Esophagus squamous epithelium (tissue), 5 donors: Measurements from ENCODE around the gene LDLRAD3. TPM values are rescaled to one million over a fixed set of nuclear protein-coding genes. Genes with fewer than 3 reads are reported as not detected.
"Not testable (repeated sequence)": the region's sequence is repeated elsewhere in the genome, so short reads cannot be mapped to it uniquely, and the experiment has no call there.

Experiments used
- DNase-seq: peaks from one replicate; lab custom pipeline; 2025; lab: John Stamatoyannopoulos, UW
- H3K27ac ChIP-seq, 4 donors: fragments of 200-600 bp; sonication (generic); one replicate each; pipeline ENCODE4 v1.5.1; 2016 to 2019; ENCODE audit warnings: mild to moderate bottlenecking in 1 of 4
- H3K27me3 ChIP-seq, 4 donors: fragments of 200-600 bp; sonication (generic); 1 replicate in 3 of 4; 2 replicates in 1 of 4; pipeline versions ENCODE4 v1.5.1 to v1.6.0; 2017 to 2021; ENCODE audit warnings: antibody characterized with exemption in 1 of 4
- H3K36me3 ChIP-seq, 3 donors: fragments of 200-600 bp; sonication (generic); one replicate each; pipeline ENCODE4 v1.5.1; 2016 to 2019
- H3K4me1 ChIP-seq, 3 donors: fragments of 200-600 bp; sonication (generic); one replicate each; pipeline ENCODE4 v1.5.1; 2017 to 2019
- H3K4me3 ChIP-seq, 4 donors: fragments of 200-600 bp; sonication (generic); 1 replicate in 3 of 4; 2 replicates in 1 of 4; pipeline ENCODE4 v1.5.1; 2016 to 2019; ENCODE audit warnings: mild to moderate bottlenecking in 2 of 4, moderate library complexity in 1 of 4
- H3K9me3 ChIP-seq, 3 donors: fragments of 200-600 bp; sonication (generic); one replicate each; pipeline ENCODE4 v1.5.1; 2016 to 2019
- CTCF ChIP-seq, 6 experiments: fragments of 450-650 bp in 4 of 6; fragments of 200-600 bp in 2 of 6; sonication (generic) in 2 of 6; IDR thresholded peaks; one replicate each; pipeline ENCODE4 v1.5.1; 2016 to 2019; ENCODE audit warnings: antibody characterized with exemption in 6 of 6, mild to moderate bottlenecking in 4 of 6, moderate library complexity in 4 of 6
- POLR2A ChIP-seq, 4 donors: fragments of 450-650 bp; IDR thresholded peaks; one replicate each; pipeline ENCODE4 v1.6.1; 2017; ENCODE audit warnings: antibody characterized with exemption in 4 of 4, mild to moderate bottlenecking in 4 of 4, moderate library complexity in 3 of 4
- WGBS, 2 donors: methylation state at CpG; one replicate each; pipeline ENCODE4 v1.1.5; 2018; 5-methylcytosine and 5-hydroxymethylcytosine counted together
- intact Hi-C: fragments of 100-400 bp; cut with DNase I; formaldehyde crosslinking; loops from one replicate; pipeline ENCODE4 v1.15.0; 2022
- total RNA-seq, 4 donors: library from RNA; depleted of rRNA; stranded (reverse); fragments of >200 nt; gene quantifications; one replicate each; pipeline ENCODE4 v1.1.0, GENCODE V29; 2016
- donor health status: DM: yes; HTN: yes; CAD: no.

The LDLRAD3 gene
- total RNA-seq, 4 donors from 2014 or later, result 5.0 to 16.8 (median 8.2) TPM

- intact Hi-C loops, result no loop called here
- no peak for DNase-seq
- Histone ChIP-seq H3K4me3 (no peak overlapping the region), H3K36me3 (no peaks in the 10 kb centered on the region), H3K27me3 (no peaks in the 10 kb centered on the region), H3K4me1 (peaks cover 5 to 30% (median 11%) of the 10 kb centered on the region in 3 donors), H3K27ac (no peak overlapping the region), H3K9me3 (no peaks in the 10 kb centered on the region)
- TF ChIP-seq POLR2A (IDR thresholded peaks at IDR 0.05) (no peak), CTCF (IDR thresholded peaks at IDR 0.05) (no peak)
- 70 to 72% methylated on average over 5 to 6 of the region's 6 CpGs for WGBS, 2 donors
Measured at GRCh38 chr11:35911013-35911412, 32.8 kb upstream of the LDLRAD3 start.

DNA sequence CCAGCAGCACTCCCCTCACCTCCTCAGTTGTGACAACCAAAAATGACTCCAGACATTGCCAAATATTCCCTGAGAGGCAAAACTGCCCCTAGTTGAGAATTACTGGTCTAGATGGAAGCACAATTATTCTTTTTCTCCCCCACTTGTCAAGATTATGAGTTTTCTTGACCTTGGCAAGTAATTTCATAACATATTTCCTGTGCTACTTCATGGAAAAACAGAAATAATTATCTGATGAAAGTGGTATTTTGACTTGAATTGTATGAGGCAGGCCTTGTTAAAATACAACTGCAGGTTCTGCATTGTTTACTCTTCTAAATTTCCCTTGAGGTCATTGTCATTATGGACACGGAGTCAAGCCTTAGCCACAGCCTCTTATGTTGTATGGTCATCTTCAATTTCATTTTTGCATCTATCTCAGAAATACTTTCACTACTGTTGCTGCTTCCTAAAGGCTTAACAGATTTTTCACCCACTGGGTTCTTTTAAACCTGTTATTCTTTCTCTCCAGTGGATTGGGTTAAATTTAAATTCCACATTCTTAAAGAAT lies 32.2 kb upstream of the LDLRAD3 start:
- TF ChIP-seq CTCF (IDR thresholded peaks at IDR 0.05), result no peak
- no peak for TF ChIP-seq POLR2A (IDR thresholded peaks at IDR 0.05)
- intact Hi-C loops, result no loop called here
- no peaks in the 10 kb centered on the region for H3K36me3 ChIP-seq

DNA sequence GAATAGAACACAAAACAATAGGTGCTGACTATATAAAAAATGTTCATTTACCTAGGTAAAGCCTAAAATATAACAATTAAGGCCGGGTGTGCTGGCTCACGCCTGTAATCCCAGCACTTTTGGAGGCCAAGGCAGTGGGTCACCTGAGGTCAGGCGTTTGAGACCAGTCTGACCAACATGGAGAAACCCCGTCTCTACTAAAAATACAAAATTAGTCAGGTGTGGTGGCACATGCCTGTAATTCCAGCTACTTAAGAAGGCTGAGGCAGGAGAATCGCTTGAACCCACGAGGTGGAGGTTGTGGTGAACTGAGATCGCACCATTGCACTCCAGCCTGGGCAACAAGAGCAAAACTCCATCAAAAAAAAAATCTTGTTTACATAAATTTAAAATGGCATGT lies 31.4 kb upstream of the LDLRAD3 start:
- H3K27me3 ChIP-seq, H3K27ac ChIP-seq, intact Hi-C loops, DNase-seq, H3K36me3 ChIP-seq, H3K9me3 ChIP-seq, H3K4me3 ChIP-seq: not testable (repeated sequence)
- 86 to 88% methylated on average over 7 of the region's 7 CpGs for WGBS, 2 donors
- H3K4me1 ChIP-seq, result peaks cover 5 to 23% (median 11%) of the 10 kb centered on the region in 3 donors

More for the DNA sequence above, 32.2 kb upstream of the LDLRAD3 start:
- H3K9me3 ChIP-seq, result no peaks in the 10 kb centered on the region
- WGBS, 2 donors, result 30 to 53% methylated on average over 1 of the region's 1 CpG
- peaks cover 5 to 26% (median 11%) of the 10 kb centered on the region in 3 donors for H3K4me1 ChIP-seq
- no peaks in the 10 kb centered on the region for H3K27me3 ChIP-seq
- H3K27ac ChIP-seq, result no peak overlapping the region
- DNase-seq, result no peak
- H3K4me3 ChIP-seq, result no peak overlapping the region

DNA sequence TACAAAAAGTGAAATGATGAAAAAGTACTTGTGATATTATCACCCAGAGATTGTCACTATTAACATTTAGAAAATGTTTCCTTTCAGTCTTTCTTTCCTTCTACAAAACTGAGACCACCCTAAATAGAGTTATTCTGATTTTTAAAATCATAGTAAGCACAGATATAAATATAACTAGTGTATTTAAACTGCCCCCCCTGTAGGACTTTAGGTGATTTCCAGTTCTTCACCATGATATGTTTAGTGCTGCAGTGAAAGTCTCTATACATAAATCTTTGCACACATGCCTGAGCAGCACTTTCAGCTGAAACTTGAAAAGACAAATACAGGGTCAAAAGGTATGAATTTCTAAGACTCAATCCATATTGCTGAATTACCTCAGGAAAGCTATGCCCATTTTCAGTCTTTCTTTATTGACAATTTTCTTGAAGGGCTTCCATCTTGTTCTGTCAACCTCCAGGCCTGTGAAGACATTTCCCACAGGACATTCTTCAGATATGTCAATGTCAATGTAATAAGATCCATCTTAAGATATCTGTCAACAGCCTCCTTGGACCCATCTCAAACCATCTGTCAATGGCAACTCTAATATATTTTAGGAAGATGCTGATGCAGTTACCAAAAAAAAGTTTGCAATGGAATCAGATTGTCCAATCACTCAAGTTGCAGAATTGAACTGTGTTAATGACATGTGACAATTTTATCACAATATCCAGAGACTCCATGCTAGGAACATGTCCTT lies 30.8 kb upstream of the LDLRAD3 start:
- H3K27me3 ChIP-seq, result peaks cover 0 to 6% (median 0%) of the 10 kb centered on the region in 4 donors
- peaks cover 1 to 16% (median 5%) of the 10 kb centered on the region in 3 donors for H3K4me1 ChIP-seq
- H3K9me3 ChIP-seq, result no peaks in the 10 kb centered on the region
- intact Hi-C loops, result no loop called here
- H3K36me3 ChIP-seq, result no peaks in the 10 kb centered on the region
- TF ChIP-seq POLR2A (IDR thresholded peaks at IDR 0.05), result no peak
- no peak for TF ChIP-seq CTCF (IDR thresholded peaks at IDR 0.05)
- H3K27ac ChIP-seq, result no peak overlapping the region
- no peak for DNase-seq
- H3K4me3 ChIP-seq, result no peak overlapping the region

- H3K36me3 ChIP-seq, result no peaks in the 10 kb centered on the region
- H3K4me3 ChIP-seq, result no peak overlapping the region
- TF ChIP-seq CTCF (IDR thresholded peaks at IDR 0.05) (no peak), POLR2A (IDR thresholded peaks at IDR 0.05) (no peak)
- no peak overlapping the region for H3K27ac ChIP-seq
- no peak for DNase-seq
- 66 to 84% methylated on average over 2 to 3 of the region's 3 CpGs for WGBS, 2 donors
- H3K9me3 ChIP-seq, result no peaks in the 10 kb centered on the region
- peaks cover 0 to 8% (median 0%) of the 10 kb centered on the region in 4 donors for H3K27me3 ChIP-seq
- H3K4me1 ChIP-seq, result peaks cover 0 to 13% (median 0%) of the 10 kb centered on the region in 3 donors
- intact Hi-C loops, result no loop called here
Measured at GRCh38 chr11:35914816-35915215, 29.0 kb upstream of the LDLRAD3 start.
